ENCODE data around the gene HOXA6.

DNA sequence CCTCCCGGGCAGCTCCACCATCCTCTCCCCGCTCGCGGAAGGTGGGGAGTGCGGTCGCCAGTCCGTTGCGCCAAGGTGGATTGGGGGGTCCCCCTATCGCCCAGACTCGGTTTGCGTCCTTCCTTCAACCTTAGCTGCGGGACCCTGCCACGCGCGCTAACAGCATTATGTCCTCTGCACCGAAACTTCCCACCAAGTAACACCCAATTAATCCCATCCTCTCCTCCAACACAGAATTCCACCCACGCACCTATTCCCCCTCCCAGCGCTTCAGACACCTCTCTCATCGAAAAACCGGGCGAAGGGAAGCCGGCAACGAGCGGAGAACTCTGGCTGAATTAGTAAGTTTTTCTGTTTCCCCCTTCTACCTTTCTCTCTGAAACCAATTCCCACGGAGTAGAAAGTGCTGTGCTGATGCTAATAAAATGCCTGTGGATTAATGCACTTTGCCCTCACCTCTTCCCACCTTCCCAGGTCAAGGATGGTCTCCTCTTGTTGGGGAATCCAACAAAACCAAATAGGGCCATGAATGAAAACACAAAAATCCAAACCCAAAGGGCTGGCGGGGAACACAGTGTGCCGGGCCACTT, 3.9 kb upstream of the HOXA6 start:
- TF ChIP-seq HDGF (IDR thresholded peaks at IDR 0.05) (no peak), REST (IDR thresholded peaks at IDR 0.05; ENCODE audit: low read depth, low read length) (no peak), NFXL1 (IDR thresholded peaks at IDR 0.05; ENCODE audit: borderline replicate concordance) (no peak), FOS (IDR thresholded peaks at IDR 0.05; ENCODE audit: borderline replicate concordance, extremely low read depth, insufficient read length) (no peak), CTCF (IDR thresholded peaks at IDR 0.05 in 2 of 3, conservative IDR thresholded peaks at IDR 0.05 in 1 of 3; ENCODE audit: control insufficient read depth in 2 of 3, extremely low read depth in 1 of 3, insufficient read depth in 1 of 3, low read depth in 3 of 3, low read length in 3 of 3) (peak in 1 of 3 experiments; percentile 6; a peak in 1 of 6 replicates), TBL1XR1 (IDR thresholded peaks at IDR 0.05; ENCODE audit: low read depth, low read length) (no peak), ZSCAN29 (IDR thresholded peaks at IDR 0.05) (no peak), BHLHE40 (IDR thresholded peaks at IDR 0.05; ENCODE audit: borderline replicate concordance in 1 of 2, low read depth in 2 of 2, low read length in 1 of 2) (no peak), MTA3 (IDR thresholded peaks at IDR 0.05; ENCODE audit: borderline replicate concordance, low read length) (no peak), RELA (IDR thresholded peaks at IDR 0.05; ENCODE audit: borderline replicate concordance, partially characterized antibody) (no peak), POLR2A (IDR thresholded peaks at IDR 0.05; ENCODE audit: low read depth, low read length) (no peak)

Data from GM12878 (cell line).